GM10248 (cell line): ENCODE data around the gene SENP5.

Experiments
- CTCF ChIA-PET: fragments of 300-600 bp; sonication (Branson Sonifier 250); formaldehyde crosslinking; extraction: SDS; loops from one replicate; lab custom pipeline; 2021; ENCODE audit warnings: antibody characterized with exemption; lab: Yijun Ruan, JAX
- POLR2A ChIA-PET: fragments of 350-650 bp; sonication (Branson Sonifier 250); formaldehyde crosslinking; extraction: SDS; loops from one replicate; lab custom pipeline; 2020; ENCODE audit warnings: antibody characterized with exemption; lab: Yijun Ruan, JAX
- DNase-seq: peaks from one replicate; pipeline ENCODE4 v3.0.0; 2012; ENCODE audit errors: extremely low spot score
- CTCF ChIP-seq: IDR thresholded peaks from 2 replicates; pipeline ENCODE4 v1.5.1; 2012; ENCODE audit warnings: mild to moderate bottlenecking, low read depth; ENCODE audit errors: extremely low read depth, missing control alignments, control extremely low read depth

Gene SENP5

GRCh38 chr3:196894557-196895295, 27.0 kb downstream of the SENP5 start:
- CTCF ChIA-PET: no interaction called here
- POLR2A ChIA-PET: no interaction called here
- DNase-seq: no peak
- no peak for TF ChIP-seq CTCF

- CTCF ChIA-PET: no interaction called here
- no peak for TF ChIP-seq CTCF
- POLR2A ChIA-PET: no interaction called here
- no peak for DNase-seq
Observed at GRCh38 chr3:196896229-196896628, 28.5 kb downstream of the SENP5 start.

GRCh38 chr3:196901768-196902167, 34.0 kb downstream of the SENP5 start:
- CTCF ChIA-PET: interaction anchor here (1.3 kb wide), 1 partner anchor 40 kb away, joined by 3 read pairs; no protein-coding TSS in a partner anchor

GRCh38 chr3:196902296-196902695, 34.6 kb downstream of the SENP5 start:
- TF ChIP-seq CTCF: no peak
- POLR2A ChIA-PET: no interaction called here
- no peak for DNase-seq
- CTCF ChIA-PET: interaction anchor here (1.0 to 1.3 kb wide), 2 partner anchors 14 to 39 kb away, joined by 3 to 4 read pairs; no protein-coding TSS in a partner anchor

More at GRCh38 chr3:196901768-196902167, 34.0 kb downstream of the SENP5 start:
- POLR2A ChIA-PET: no interaction called here
- DNase-seq: no peak
- no peak for TF ChIP-seq CTCF

GRCh38 chr3:196903740-196904139, 36.0 kb downstream of the SENP5 start:
- TF ChIP-seq CTCF: no peak
- ChIA-PET CTCF (interaction anchor here (1.0 kb wide), 1 partner anchor 11 kb away, joined by 3 read pairs; no protein-coding TSS in a partner anchor), POLR2A (no interaction called here)
- DNase-seq: no peak

GRCh38 chr3:196914866-196915265, 47.1 kb downstream of the SENP5 start:
- ChIA-PET POLR2A (no interaction called here), CTCF (no interaction called here)
- TF ChIP-seq CTCF: no peak
- DNase-seq: no peak

GRCh38 chr3:196915375-196915774, 47.7 kb downstream of the SENP5 start:
- CTCF ChIA-PET: no interaction called here
- TF ChIP-seq CTCF: no peak
- POLR2A ChIA-PET: no interaction called here
- DNase-seq: no peak
